Measurements from ENCODE around the gene CEMIP.

DNA sequence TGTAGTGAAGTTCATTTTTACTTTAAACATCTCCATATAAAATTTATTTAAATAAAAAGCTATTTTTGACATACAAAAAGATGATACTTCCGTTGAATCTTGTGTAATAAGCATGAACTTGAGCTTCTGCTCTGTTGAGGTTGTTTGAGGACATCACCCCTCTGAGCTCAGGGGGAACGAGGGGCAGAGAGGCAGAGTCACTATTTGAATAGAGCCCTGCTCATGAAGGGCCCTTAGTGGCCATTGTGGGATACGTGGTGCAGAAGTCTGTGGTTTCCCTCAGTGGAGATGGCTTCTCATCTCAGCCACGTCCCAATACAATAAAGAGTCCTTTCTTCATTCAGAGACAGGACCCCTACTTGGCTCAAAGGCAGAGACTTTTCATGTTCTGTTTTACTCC, 10.6 kb downstream of the CEMIP start:
- TF ChIP-seq, protein P1, sequence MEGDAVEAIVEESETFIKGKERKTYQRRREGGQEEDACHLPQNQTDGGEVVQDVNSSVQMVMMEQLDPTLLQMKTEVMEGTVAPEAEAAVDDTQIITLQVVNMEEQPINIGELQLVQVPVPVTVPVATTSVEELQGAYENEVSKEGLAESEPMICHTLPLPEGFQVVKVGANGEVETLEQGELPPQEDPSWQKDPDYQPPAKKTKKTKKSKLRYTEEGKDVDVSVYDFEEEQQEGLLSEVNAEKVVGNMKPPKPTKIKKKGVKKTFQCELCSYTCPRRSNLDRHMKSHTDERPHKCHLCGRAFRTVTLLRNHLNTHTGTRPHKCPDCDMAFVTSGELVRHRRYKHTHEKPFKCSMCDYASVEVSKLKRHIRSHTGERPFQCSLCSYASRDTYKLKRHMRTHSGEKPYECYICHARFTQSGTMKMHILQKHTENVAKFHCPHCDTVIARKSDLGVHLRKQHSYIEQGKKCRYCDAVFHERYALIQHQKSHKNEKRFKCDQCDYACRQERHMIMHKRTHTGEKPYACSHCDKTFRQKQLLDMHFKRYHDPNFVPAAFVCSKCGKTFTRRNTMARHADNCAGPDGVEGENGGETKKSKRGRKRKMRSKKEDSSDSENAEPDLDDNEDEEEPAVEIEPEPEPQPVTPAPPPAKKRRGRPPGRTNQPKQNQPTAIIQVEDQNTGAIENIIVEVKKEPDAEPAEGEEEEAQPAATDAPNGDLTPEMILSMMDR (conservative IDR thresholded peaks at IDR 0.05; ENCODE audit: low read depth in 2 of 2): no peak
- TF ChIP-seq, protein P2, sequence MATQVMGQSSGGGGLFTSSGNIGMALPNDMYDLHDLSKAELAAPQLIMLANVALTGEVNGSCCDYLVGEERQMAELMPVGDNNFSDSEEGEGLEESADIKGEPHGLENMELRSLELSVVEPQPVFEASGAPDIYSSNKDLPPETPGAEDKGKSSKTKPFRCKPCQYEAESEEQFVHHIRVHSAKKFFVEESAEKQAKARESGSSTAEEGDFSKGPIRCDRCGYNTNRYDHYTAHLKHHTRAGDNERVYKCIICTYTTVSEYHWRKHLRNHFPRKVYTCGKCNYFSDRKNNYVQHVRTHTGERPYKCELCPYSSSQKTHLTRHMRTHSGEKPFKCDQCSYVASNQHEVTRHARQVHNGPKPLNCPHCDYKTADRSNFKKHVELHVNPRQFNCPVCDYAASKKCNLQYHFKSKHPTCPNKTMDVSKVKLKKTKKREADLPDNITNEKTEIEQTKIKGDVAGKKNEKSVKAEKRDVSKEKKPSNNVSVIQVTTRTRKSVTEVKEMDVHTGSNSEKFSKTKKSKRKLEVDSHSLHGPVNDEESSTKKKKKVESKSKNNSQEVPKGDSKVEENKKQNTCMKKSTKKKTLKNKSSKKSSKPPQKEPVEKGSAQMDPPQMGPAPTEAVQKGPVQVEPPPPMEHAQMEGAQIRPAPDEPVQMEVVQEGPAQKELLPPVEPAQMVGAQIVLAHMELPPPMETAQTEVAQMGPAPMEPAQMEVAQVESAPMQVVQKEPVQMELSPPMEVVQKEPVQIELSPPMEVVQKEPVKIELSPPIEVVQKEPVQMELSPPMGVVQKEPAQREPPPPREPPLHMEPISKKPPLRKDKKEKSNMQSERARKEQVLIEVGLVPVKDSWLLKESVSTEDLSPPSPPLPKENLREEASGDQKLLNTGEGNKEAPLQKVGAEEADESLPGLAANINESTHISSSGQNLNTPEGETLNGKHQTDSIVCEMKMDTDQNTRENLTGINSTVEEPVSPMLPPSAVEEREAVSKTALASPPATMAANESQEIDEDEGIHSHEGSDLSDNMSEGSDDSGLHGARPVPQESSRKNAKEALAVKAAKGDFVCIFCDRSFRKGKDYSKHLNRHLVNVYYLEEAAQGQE (IDR thresholded peaks at IDR 0.05; ENCODE audit: unreplicated experiment): no peak
- TF ChIP-seq EZH2 (IDR thresholded peaks at IDR 0.05; ENCODE audit: low read depth, unreplicated experiment) (no peak), CREB1 (CRISPR knock-in tag; IDR thresholded peaks at IDR 0.05; ENCODE audit: low read depth) (no peak), EZH2phosphoT487 (IDR thresholded peaks at IDR 0.05; ENCODE audit: unreplicated experiment) (no peak), STAT1 (IDR thresholded peaks at IDR 0.05; ENCODE audit: unreplicated experiment) (no peak), POLR2AphosphoS5 (IDR thresholded peaks at IDR 0.05; ENCODE audit: low read depth) (no peak), JUNB (IDR thresholded peaks at IDR 0.05; ENCODE audit: unreplicated experiment) (no peak), ZNF114 (CRISPR knock-in tag; IDR thresholded peaks at IDR 0.05) (no peak), ZNF331 (CRISPR knock-in tag; IDR thresholded peaks at IDR 0.05; ENCODE audit: low read depth) (no peak), NANOG (IDR thresholded peaks at IDR 0.05; ENCODE audit: borderline replicate concordance) (no peak)
- TF ChIP-seq, protein P3, sequence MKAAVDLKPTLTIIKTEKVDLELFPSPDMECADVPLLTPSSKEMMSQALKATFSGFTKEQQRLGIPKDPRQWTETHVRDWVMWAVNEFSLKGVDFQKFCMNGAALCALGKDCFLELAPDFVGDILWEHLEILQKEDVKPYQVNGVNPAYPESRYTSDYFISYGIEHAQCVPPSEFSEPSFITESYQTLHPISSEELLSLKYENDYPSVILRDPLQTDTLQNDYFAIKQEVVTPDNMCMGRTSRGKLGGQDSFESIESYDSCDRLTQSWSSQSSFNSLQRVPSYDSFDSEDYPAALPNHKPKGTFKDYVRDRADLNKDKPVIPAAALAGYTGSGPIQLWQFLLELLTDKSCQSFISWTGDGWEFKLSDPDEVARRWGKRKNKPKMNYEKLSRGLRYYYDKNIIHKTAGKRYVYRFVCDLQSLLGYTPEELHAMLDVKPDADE (IDR thresholded peaks at IDR 0.05): no peak
- TF ChIP-seq, protein P4, sequence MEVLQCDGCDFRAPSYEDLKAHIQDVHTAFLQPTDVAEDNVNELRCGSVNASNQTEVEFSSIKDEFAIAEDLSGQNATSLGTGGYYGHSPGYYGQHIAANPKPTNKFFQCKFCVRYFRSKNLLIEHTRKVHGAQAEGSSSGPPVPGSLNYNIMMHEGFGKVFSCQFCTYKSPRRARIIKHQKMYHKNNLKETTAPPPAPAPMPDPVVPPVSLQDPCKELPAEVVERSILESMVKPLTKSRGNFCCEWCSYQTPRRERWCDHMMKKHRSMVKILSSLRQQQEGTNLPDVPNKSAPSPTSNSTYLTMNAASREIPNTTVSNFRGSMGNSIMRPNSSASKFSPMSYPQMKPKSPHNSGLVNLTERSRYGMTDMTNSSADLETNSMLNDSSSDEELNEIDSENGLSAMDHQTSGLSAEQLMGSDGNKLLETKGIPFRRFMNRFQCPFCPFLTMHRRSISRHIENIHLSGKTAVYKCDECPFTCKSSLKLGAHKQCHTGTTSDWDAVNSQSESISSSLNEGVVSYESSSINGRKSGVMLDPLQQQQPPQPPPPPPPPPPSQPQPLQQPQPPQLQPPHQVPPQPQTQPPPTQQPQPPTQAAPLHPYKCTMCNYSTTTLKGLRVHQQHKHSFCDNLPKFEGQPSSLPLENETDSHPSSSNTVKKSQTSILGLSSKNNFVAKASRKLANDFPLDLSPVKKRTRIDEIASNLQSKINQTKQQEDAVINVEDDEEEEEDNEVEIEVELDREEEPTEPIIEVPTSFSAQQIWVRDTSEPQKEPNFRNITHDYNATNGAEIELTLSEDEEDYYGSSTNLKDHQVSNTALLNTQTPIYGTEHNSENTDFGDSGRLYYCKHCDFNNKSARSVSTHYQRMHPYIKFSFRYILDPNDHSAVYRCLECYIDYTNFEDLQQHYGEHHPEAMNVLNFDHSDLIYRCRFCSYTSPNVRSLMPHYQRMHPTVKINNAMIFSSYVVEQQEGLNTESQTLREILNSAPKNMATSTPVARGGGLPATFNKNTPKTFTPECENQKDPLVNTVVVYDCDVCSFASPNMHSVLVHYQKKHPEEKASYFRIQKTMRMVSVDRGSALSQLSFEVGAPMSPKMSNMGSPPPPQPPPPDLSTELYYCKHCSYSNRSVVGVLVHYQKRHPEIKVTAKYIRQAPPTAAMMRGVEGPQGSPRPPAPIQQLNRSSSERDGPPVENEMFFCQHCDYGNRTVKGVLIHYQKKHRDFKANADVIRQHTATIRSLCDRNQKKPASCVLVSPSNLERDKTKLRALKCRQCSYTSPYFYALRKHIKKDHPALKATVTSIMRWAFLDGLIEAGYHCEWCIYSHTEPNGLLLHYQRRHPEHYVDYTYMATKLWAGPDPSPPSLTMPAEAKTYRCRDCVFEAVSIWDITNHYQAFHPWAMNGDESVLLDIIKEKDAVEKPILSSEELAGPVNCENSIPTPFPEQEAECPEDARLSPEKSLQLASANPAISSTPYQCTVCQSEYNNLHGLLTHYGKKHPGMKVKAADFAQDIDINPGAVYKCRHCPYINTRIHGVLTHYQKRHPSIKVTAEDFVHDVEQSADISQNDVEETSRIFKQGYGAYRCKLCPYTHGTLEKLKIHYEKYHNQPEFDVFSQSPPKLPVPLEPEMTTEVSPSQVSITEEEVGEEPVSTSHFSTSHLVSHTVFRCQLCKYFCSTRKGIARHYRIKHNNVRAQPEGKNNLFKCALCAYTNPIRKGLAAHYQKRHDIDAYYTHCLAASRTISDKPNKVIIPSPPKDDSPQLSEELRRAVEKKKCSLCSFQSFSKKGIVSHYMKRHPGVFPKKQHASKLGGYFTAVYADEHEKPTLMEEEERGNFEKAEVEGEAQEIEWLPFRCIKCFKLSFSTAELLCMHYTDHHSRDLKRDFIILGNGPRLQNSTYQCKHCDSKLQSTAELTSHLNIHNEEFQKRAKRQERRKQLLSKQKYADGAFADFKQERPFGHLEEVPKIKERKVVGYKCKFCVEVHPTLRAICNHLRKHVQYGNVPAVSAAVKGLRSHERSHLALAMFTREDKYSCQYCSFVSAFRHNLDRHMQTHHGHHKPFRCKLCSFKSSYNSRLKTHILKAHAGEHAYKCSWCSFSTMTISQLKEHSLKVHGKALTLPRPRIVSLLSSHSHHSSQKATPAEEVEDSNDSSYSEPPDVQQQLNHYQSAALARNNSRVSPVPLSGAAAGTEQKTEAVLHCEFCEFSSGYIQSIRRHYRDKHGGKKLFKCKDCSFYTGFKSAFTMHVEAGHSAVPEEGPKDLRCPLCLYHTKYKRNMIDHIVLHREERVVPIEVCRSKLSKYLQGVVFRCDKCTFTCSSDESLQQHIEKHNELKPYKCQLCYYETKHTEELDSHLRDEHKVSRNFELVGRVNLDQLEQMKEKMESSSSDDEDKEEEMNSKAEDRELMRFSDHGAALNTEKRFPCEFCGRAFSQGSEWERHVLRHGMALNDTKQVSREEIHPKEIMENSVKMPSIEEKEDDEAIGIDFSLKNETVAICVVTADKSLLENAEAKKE (CRISPR knock-in tag; IDR thresholded peaks at IDR 0.05): no peak
